GM18909 (cell line): ENCODE measurements around the gene DPYD.

Experiments used
- ATAC-seq: cut with Tn5 transposase; IDR thresholded peaks from one replicate; pipeline ENCODE4 v1.9.1; 2021; ENCODE audit warnings: mild to moderate bottlenecking; ENCODE audit not compliant: unreplicated experiment, poor library complexity

The DPYD gene

GRCh38 chr1:97738270-97738669 lies 182.6 kb downstream of the DPYD start:
- ATAC-seq: no peak

- ATAC-seq: no peak
Observed at GRCh38 chr1:97730271-97730670, 190.6 kb downstream of the DPYD start.

GRCh38 chr1:97728436-97728835 lies 192.4 kb downstream of the DPYD start:
- ATAC-seq: no peak

- no peak for ATAC-seq
Observed at GRCh38 chr1:97727029-97727428, 193.8 kb downstream of the DPYD start.

- ATAC-seq: no peak
Observed at GRCh38 chr1:97726386-97726785, 194.4 kb downstream of the DPYD start.

- ATAC-seq: no peak
Observed at GRCh38 chr1:97721221-97721620, 199.6 kb downstream of the DPYD start.

GRCh38 chr1:97712980-97713379 lies 207.9 kb downstream of the DPYD start:
- no peak for ATAC-seq

- no peak for ATAC-seq
Observed at GRCh38 chr1:97711858-97712257, 209.0 kb downstream of the DPYD start.

GRCh38 chr1:97693601-97694000 lies 227.2 kb downstream of the DPYD start:
- ATAC-seq: no peak

- no peak for ATAC-seq
Observed at GRCh38 chr1:97691325-97691724, 229.5 kb downstream of the DPYD start.

GRCh38 chr1:97685360-97685759 lies 235.5 kb downstream of the DPYD start:
- no peak for ATAC-seq

GRCh38 chr1:97680894-97681293 lies 239.9 kb downstream of the DPYD start:
- ATAC-seq: no peak

GRCh38 chr1:97680470-97680869 lies 240.4 kb downstream of the DPYD start:
- ATAC-seq: no peak

GRCh38 chr1:97677702-97678101 lies 243.1 kb downstream of the DPYD start:
- no peak for ATAC-seq

- ATAC-seq: no peak
Observed at GRCh38 chr1:97674517-97674916, 246.3 kb downstream of the DPYD start.

- ATAC-seq: no peak
Observed at GRCh38 chr1:97668945-97669344, 251.9 kb downstream of the DPYD start.

GRCh38 chr1:97660431-97661105 lies 260.3 kb downstream of the DPYD start:
- ATAC-seq: no peak

GRCh38 chr1:97654876-97655585 lies 265.8 kb downstream of the DPYD start:
- no peak for ATAC-seq

- ATAC-seq: no peak
Observed at GRCh38 chr1:97651250-97651649, 269.6 kb downstream of the DPYD start.

- ATAC-seq: no peak
Observed at GRCh38 chr1:97649591-97649990, 271.2 kb downstream of the DPYD start.

GRCh38 chr1:97647776-97648175 lies 273.1 kb downstream of the DPYD start:
- no peak for ATAC-seq

GRCh38 chr1:97646071-97646470 lies 274.8 kb downstream of the DPYD start:
- ATAC-seq: no peak
